GM18861 (cell line): ENCODE data around the gene RAI1.

Experiments
- ATAC-seq: cut with Tn5 transposase; IDR thresholded peaks from one replicate; pipeline ENCODE4 v1.9.1; 2021; ENCODE audit not compliant: unreplicated experiment

The RAI1 gene

DNA sequence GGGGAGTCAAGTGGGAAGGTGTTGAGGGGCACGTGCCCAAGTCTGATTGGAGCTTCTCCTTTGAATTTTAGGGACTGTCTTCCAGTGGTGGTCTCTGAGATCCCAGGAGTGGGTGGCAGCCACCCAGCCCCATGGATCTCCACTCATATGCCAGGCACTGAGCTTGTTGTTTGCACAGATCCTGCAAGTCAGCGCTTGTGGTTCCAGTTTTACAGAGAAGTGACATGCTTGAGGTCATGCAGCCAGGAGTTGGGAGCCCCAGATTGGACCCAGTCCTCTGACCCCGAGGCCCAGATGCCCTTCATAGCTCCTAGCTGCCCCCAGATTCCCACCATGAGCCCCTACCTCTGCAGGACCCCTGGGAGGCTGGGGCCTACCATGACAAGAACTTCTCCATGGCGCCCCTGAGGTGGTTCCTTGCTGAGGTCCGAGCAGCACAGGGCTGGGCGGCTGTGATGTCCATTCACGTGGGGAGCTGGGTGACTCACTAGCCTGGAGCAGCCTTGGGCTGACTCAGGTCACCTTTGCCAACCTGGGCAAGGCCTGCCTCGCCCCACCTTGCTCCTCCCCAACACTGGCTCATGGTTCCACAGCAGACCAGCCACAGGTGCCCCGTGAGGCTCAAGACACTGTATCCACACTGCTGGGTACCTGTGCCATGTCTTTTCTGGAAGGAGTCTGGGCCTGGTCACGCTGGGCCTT, 47.4 kb downstream of the RAI1 start:
- ATAC-seq = no peak

- ATAC-seq = peak; percentile 45
These were observed 48.5 kb downstream of the RAI1 start for GRCh38 chr17:17729620-17730249.

DNA sequence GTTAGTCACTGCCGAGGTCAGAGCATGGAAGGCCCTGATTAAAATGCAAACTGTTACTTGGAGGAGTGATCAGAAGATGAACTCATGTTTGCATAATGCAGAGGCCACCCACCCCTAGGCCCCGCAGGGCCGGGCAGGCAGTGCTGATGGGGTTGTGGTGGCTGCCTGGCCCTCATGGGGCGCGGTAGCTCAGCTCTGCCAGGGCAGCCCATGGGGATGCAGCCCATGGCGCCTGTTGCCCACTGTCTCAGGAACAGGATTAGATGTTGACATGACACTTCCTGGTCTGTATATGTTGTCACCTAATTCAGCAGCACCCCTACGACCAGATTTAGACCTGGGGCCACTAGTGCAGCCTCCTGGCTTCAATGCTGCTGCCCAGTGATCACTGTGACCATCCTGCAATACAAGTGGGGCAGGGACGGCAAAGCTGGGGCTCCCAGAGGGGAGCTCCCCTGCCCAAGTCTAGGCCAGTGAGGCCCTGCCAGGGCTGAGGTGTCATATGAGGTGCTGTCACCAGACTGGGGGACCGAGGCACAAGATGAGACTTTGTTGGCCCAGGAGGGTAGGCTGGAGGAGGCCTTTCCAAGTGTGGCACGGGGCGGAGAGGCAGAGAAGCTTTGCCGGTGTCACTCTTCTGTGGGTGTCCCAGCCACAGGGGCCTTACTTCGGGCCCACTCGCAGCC, 49.1 kb downstream of the RAI1 start:
- no peak for ATAC-seq

DNA sequence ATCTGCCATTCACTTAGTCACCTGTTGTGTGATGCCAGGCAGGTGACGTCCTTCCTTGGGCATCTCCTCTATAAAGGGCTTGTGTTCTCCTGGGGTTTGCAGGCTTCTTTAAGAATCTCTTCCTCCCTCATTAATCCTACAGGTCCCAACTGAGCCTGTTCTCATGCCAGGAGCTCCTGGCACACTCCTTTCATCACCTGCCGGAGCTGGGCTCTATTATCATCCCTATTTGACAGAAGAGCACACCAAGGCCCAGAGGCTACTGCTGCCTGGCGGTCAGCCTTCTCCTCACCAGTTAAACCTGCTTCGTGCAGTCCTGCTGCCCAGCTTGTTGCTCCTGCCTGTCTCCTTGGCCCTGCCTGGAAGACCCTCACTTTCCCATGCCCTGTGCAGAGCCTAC, 51.2 kb downstream of the RAI1 start:
- ATAC-seq = no peak

DNA sequence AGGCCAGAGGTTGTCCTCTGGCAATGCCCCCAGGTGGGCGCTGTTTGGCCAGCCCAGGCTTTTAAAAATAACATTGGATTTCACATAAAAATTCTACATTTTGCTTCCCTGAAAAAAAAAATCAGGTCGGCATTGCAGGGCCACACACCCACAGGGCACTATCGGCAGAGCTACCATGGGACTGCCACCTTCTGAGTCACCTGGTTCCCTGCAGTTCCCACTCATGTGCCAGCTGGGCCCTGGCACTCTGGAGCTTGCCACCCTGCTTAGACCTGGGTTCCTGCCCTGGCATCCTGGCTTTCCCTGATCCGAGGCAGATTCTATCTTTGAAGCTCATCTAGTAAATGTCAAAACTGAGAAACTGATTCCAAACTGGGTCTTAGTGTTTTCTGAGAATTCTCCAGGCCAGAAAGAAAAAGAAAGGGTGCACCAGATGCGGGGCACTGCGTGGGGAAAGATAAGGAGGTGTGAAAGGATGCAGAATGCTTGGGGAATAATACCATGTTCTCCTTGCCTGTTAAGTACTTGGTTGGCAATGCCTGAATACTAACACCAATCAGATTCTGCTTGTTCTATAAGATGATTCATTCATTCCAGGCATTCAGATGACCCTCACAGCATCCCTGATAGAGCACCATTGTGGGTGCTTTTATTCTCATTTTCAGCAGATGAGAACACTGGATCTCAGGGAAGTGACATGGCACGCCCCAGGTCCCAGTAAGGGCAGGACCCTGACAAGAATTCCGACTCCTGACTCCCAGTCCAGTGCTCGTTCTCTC, 51.8 kb downstream of the RAI1 start:
- no peak for ATAC-seq

DNA sequence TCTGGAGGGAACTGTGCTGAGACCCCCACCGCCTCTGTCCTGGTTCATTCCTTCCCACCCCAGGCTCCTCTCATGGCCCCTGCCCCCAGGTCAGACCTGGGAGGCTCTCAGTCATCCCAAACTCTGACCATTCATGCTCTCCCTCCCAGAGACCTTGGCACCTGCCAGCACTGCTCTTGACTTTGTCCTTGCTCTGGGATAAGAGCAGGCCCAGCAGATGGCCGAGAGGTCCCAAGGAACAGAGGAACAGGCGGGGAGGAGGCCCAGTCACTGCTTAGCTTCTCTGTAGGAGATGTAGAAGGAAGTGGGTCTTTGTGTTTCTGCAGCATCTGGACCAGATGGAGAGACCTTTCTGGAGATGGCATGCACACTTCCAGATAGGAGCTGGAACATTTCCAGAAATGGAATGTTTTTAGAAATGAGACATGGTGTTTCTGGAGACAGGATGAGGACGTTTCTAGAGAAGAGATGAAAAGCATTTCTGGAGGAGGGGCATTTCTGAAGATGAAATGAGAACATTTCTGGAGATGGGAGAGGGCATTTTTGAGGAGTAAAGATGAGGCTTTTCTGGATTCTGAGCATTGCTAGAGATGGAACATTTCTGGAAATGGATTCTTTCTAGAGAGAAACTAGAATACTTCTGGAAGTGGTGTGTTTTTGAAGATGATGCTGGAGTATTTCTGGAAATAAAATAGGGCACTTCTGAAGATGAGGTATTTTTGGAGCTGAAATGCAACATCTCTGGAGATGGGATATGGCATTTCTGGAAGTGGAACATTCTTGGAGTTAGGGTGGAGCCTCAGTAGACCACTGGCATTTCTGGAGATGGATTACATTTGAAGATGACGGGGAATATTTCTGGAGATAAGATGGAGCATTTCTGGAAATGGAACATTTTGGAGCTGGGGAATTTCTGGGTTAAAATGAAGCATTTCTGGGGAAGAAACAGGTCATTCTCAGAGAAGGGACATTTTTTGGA, 55.2 kb downstream of the RAI1 start:
- ATAC-seq = no peak

- no peak for ATAC-seq
These were observed 57.0 kb downstream of the RAI1 start for GRCh38 chr17:17737961-17738894.

DNA sequence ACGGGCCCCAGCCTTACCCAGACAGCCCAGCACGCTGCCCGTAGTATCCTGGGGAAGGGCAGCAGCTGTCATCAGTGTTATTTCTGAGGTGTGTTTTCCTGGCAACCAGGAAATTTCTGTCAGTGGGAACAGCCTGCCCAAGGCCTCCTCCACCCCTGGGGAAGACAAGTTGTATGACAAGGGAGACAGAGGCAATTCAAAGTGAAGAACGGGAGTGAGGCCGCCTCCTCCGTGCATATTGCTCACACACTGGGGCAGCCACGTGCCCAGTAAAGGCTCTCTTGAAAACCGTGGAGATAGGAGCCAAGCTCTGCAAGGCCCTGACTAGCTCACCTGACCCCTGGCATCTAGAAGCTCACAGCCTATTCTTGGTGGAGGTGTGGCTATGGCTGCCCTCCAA, 57.6 kb downstream of the RAI1 start:
- ATAC-seq = no peak

GRCh38 chr17:17739388-17740066, 58.3 kb downstream of the RAI1 start:
- ATAC-seq = no peak

- ATAC-seq = no peak
These were observed 59.5 kb downstream of the RAI1 start for GRCh38 chr17:17740615-17741348.

DNA sequence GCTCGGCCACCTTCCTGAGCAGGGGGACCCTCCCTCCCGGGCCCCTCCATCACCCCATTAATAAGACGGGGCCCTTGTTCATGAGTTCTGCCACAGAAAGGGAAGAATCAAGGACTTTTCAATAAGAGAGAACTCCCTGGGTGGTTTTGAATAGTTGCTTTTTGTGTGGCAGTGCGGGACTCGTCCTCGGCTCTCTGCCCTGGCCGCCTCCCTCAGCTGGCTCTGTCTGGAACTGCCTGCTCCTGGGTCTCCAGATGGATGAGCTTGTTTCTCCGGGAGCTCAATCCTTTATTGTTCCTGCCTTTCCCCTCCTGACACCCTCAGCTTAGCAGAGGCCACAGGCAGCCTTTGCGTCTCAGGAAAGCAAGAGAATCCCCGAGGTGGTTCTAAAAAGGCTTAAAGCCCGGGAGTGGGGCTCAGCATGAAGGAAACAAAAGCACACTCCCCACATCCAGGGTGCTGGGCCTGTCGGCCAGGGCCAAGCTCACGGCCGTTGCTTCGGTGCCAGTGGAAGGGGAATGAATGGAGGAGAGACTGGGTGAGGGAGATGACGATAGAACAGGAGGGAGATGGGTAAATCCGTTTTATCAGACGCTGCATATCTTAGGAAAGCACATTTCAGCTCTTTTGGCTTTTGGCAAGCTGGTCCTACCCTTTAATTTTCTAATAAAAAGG, 60.2 kb downstream of the RAI1 start:
- no peak for ATAC-seq

GRCh38 chr17:17742133-17742621, 60.9 kb downstream of the RAI1 start:
- ATAC-seq = no peak

GRCh38 chr17:17742688-17743390, 61.6 kb downstream of the RAI1 start:
- ATAC-seq = no peak

DNA sequence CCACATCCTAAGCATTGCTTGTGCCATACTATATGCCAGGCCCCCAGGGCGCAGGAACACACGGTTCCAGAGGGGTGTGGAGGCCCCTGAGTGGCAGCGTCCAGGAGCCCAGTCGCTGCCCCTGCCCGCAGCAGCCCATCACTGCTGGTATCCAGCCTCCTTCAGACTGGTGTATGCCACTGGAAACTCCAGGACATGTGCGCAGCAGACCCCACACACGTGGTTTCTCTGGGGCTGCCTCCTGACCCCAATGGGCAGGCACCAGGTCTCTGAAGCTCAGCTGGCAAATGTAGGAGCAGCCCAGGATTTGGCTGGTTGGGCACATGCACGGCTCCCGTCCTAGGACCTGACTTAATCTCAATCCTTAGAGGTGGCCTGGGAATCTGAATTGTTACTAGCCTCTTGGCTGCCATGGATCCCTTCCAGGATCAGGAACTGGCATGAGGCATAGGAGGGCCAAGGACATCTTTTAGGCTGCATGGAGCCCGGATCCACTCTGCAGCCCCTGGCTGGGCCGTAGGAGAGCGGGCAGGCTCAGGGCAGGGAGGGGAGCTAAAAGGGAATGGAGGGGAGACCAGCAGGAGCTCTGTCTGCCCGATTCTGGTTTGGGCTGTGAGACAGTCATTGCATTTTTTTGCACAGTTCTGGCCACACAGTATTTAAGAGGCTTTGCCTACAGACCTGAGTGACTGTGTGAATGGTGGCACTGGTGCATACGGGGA, 62.3 kb downstream of the RAI1 start:
- ATAC-seq = no peak

GRCh38 chr17:17744116-17744515, 62.9 kb downstream of the RAI1 start:
- ATAC-seq = no peak
